ENCODE measurements around the gene MTMR12. TPM values are rescaled to one million over a fixed set of nuclear protein-coding genes. Genes with fewer than 3 reads are reported as not detected.

MTMR12 gene
- total and polyA plus RNA-seq, 7 donors = 6.5 to 49.9 (median 26.7) TPM

GRCh38 chr5:32343058-32343672 lies 30.4 kb upstream of the MTMR12 start:
- H3K27ac ChIP-seq = no peak overlapping the region
- TF ChIP-seq EP300 (IDR thresholded peaks at IDR 0.05) = no peak
- no peak for TF ChIP-seq POLR2A (IDR thresholded peaks at IDR 0.05)
- H3K4me3 ChIP-seq = no peak overlapping the region
- no peaks in the 10 kb centered on the region for H3K27me3 ChIP-seq
- H3K36me3 ChIP-seq = no peaks in the 10 kb centered on the region
- H3K4me1 ChIP-seq = no peaks in the 10 kb centered on the region
- H3K9me3 ChIP-seq = no peaks in the 10 kb centered on the region
- intact Hi-C loops (cut with DNase I) = no loop called here
- 88 to 100% methylated on average over 2 of the region's 2 CpGs for WGBS, 2 donors
- no peak for DNase-seq

- Histone ChIP-seq H3K9me3 (no peaks in the 10 kb centered on the region), H3K27me3 (no peaks in the 10 kb centered on the region), H3K36me3 (no peaks in the 10 kb centered on the region), H3K4me3 (no peak overlapping the region), H3K27ac (no peak overlapping the region), H3K4me1 (no peaks in the 10 kb centered on the region)
- no peak for TF ChIP-seq EP300 (IDR thresholded peaks at IDR 0.05)
- no peak for TF ChIP-seq POLR2AphosphoS5 (IDR thresholded peaks at IDR 0.05)
- TF ChIP-seq POLR2A (IDR thresholded peaks at IDR 0.05) = no peak
- TF ChIP-seq CTCF (IDR thresholded peaks at IDR 0.05) = no peak
- 64 to 92% methylated on average over 4 of the region's 4 CpGs for WGBS, 2 donors
- intact Hi-C loops (cut with DNase I) = no loop called here
- no peak for DNase-seq
Observed at GRCh38 chr5:32342656-32343055, 29.9 kb upstream of the MTMR12 start.

- TF ChIP-seq EP300 (IDR thresholded peaks at IDR 0.05) (no peak), POLR2A (IDR thresholded peaks at IDR 0.05) (no peak), POLR2AphosphoS5 (IDR thresholded peaks at IDR 0.05) (no peak), CTCF (IDR thresholded peaks at IDR 0.05) (no peak)
- no peaks in the 10 kb centered on the region for H3K9me3 ChIP-seq
- no peak overlapping the region for H3K4me3 ChIP-seq
- WGBS, 2 donors = 94 to 95% methylated on average over 4 of the region's 4 CpGs
- no peaks in the 10 kb centered on the region for H3K36me3 ChIP-seq
- H3K27ac ChIP-seq = no peak overlapping the region
- H3K27me3 ChIP-seq = no peaks in the 10 kb centered on the region
- H3K4me1 ChIP-seq = no peaks in the 10 kb centered on the region
- DNase-seq = no peak
- intact Hi-C loops (cut with DNase I) = no loop called here
Observed at GRCh38 chr5:32339878-32340277, 27.1 kb upstream of the MTMR12 start.

- Histone ChIP-seq H3K9me3 (no peaks in the 10 kb centered on the region), H3K4me3 (no peak overlapping the region), H3K27me3 (no peaks in the 10 kb centered on the region), H3K27ac (no peak overlapping the region), H3K36me3 (no peaks in the 10 kb centered on the region), H3K4me1 (no peaks in the 10 kb centered on the region)
- no peak for DNase-seq
- WGBS, 2 donors = 81 to 89% methylated on average over 2 of the region's 2 CpGs
- no peak for TF ChIP-seq POLR2AphosphoS5 (IDR thresholded peaks at IDR 0.05)
- no peak for TF ChIP-seq EP300 (IDR thresholded peaks at IDR 0.05)
- TF ChIP-seq POLR2A (IDR thresholded peaks at IDR 0.05) = no peak
- TF ChIP-seq CTCF (IDR thresholded peaks at IDR 0.05) = no peak
- intact Hi-C loops (cut with DNase I) = no loop called here
Observed at GRCh38 chr5:32339198-32339597, 26.5 kb upstream of the MTMR12 start.

- no peaks in the 10 kb centered on the region for H3K27me3 ChIP-seq
- H3K36me3 ChIP-seq = no peaks in the 10 kb centered on the region
- DNase-seq = no peak
- no peaks in the 10 kb centered on the region for H3K9me3 ChIP-seq
- H3K4me1 ChIP-seq = peaks cover 0 to 16% (median 10%) of the 10 kb centered on the region in 4 donors
- TF ChIP-seq POLR2A (IDR thresholded peaks at IDR 0.05) (no peak), POLR2AphosphoS5 (IDR thresholded peaks at IDR 0.05) (no peak), EP300 (IDR thresholded peaks at IDR 0.05) (no peak), CTCF (IDR thresholded peaks at IDR 0.05) (no peak)
- no peak overlapping the region for H3K4me3 ChIP-seq
- WGBS, 2 donors = 32 to 77% methylated on average over 10 of the region's 10 CpGs
- intact Hi-C loops (cut with DNase I) = no loop called here
- H3K27ac ChIP-seq = no peak overlapping the region
Observed at GRCh38 chr5:32332966-32333365, 20.2 kb upstream of the MTMR12 start.
